ENCODE measurements around the gene CEACAM16.

DNA sequence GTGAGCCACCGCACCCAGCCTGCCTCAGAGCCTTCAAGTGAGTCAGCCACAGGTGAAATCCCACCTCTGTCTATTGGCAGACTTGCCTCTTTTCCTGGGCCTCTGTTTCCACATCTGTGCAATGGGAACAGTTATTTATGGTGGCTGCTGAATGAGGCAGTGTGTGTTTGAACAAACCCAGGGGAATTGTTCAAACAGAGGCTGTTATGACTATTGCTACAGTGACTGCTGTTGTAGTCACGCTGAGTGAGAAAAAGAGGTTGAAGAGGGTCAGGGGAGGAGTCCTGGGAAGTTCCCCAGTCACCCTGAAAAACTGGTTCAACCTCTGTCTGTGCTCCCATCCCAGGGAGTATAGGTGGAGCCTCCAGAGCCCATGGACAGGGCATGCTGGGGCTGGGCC is 27.6 kb upstream of the CEACAM16 start, which contains the start of gene CEACAM19:
- TF ChIP-seq, protein P1, sequence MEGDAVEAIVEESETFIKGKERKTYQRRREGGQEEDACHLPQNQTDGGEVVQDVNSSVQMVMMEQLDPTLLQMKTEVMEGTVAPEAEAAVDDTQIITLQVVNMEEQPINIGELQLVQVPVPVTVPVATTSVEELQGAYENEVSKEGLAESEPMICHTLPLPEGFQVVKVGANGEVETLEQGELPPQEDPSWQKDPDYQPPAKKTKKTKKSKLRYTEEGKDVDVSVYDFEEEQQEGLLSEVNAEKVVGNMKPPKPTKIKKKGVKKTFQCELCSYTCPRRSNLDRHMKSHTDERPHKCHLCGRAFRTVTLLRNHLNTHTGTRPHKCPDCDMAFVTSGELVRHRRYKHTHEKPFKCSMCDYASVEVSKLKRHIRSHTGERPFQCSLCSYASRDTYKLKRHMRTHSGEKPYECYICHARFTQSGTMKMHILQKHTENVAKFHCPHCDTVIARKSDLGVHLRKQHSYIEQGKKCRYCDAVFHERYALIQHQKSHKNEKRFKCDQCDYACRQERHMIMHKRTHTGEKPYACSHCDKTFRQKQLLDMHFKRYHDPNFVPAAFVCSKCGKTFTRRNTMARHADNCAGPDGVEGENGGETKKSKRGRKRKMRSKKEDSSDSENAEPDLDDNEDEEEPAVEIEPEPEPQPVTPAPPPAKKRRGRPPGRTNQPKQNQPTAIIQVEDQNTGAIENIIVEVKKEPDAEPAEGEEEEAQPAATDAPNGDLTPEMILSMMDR (IDR thresholded peaks at IDR 0.05 in 4 of 5, conservative IDR thresholded peaks at IDR 0.05 in 1 of 5): no peak
- TF ChIP-seq POLR2A (IDR thresholded peaks at IDR 0.05): no peak
